Measurements from ENCODE around the gene TLL2.

TLL2 gene

DNA sequence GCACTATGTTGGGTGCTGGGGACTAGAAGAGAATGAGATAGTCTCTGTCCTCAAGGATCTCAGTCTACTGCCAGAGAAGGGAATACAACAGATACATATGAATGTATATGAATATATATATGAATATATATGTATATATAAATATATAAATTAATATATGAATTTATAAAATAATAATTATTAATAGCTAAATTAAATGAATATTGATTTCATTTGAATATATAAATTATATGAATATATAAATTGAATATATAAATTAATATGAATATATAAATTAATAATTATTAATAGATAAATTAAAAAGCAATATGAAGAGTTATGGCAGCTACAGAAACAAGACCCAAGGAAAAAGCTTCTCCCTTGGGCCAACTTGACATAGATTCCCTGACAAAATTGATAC is 95.1 kb downstream of the TLL2 start:
- no peak for DNase-seq

DNA sequence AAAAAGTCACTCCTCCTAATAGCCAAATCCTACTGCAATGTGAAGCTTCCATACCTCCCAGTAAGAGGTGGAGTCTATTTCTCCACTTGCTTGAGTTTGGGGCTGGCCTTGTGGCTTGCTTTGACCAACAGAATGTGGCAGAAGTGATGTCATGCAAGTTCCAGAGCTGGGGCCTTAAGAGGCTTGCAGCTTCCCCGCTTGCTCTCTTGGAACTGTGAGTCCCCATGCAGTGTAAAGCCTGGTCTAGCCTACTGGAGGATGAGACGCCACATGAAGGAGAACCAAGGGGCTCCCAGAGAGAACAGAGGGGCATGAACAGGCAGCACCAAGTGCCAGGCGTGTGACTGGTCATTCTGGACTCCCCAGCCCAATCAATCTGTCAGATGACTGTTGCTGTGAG is 96.3 kb downstream of the TLL2 start:
- DNase-seq: no peak

DNA sequence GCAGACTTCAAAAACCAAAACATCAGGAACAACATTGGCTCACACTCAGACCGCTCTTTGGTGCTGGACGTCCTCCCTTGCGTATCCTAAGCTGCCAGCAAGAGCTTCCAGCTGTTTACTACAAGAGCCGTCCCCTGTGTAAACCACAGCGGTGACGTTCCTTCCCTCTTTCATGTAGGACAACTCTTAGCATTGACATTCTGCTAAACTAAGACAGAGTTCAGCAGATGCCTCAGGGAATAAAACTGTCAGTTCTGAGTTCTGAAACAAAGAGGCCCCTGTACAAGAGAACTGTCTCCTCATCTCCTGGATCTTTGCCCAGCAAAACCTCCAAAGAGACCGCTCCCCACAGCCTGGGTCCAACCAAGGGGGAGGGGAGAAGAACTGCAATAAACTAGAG is 97.1 kb downstream of the TLL2 start:
- no peak for DNase-seq

DNA sequence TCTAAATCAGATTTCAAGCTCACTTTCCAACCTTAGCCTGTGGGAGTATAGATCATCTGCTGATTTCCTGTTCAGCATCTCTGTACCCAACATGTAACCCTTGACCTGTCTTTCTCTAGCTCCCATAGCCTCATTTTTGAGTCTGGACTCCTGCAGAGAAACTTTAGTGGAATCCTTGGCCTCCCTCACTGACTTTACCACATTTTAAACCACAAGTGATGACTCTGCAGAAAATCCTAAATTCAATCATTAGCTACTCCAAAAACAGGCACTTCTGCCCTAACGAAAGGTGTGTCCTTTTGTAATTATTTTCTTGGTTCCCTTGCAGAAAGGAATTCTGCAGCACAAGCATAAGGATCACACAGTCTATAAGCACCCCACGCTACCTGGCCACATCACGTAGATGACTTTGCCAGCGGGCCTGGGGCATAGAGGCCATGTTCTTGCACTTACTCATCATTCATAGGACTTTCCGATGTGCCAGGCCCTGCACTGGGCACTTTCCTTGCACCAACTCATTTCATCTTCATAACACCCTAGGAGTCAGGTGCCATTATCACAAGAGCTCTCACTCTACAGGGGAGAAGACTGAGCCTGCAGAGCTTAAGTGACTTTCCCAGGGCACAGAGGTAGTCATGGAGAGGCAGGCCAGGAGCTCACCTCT is 97.7 kb downstream of the TLL2 start:
- no peak for DNase-seq

DNA sequence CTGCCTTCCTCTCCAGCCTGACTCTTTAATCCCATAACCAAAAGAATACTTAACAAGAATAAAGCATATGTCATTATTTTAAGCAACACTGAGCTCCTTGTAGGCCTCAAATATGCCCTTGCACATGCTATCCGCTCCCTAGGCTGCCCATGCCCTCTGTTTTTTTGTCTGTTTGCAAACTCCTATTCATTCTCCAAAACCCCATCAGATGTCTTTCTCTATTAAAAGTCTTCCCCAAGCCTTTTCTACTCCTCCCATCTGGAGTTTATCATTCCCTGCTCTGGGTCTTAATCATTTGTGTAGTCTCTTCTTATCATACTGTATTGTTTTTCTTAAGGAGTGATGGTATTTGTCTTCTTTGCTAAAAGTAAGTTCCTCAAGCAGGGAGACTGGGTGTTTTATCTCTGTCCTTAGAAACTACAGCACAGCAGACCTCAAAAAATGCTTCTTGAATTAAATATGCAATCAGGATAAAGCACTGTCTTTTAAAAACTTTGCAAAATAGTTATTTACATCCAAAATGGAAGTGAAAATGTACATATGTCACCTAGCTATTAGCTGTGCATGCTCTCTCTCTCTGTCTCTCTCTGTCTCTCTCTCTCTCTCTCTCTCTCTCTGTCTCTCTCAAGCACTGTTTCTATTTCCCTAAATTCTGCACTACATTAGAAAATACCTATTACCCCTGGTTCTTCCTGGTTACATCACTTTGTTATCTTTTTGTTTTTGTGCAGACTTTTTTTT is 98.4 kb downstream of the TLL2 start:
- no peak for DNase-seq

DNA sequence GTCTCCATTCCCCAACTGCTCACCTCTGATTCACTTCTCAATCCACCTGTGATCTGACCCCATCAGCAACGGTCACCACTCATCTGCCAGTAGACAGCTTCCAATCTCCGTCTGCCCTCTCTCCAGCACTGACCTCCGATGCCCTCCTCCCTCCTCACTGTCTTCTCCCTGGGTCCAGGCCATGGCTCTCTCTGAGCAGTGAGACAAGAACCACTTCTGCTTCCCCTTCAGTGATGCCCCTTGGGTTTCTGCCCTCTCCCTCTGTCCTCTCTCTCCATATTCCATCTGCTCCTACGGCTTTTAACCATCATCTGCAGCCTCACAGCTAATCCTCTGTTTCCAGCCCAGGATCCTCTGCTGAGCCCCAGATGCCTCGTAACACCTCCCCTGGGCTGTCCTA is 99.4 kb downstream of the TLL2 start:
- DNase-seq: no peak

DNA sequence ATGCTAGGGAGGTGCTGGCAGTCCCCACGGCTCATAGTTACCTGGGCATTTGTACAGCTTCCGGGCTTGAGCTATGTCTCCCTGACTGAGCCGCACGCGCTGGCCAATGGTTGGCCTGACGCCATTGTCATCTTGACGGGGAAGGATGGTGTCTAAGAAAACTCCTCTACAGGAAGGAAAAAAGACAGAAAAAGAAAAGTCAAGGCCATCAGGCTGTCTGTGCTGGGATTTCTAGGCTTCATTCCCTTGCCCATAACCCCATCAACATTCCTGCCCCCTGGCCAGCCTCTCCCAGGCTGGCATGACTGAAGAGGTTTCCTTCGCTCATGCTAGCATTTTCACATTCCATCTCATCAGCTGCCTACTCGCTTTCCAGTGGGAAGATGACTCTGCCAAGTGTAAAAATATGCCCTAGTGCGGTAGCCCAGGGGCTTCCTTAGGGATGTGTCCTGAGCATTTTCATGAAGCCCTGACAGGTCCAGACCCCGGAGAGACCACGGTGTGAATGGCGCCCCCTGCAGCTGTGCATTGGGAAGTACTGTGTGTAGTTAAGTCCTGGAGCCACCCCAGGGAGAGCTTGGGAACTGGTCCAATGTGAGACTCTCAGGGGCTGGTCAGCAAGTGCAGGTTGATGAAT is 100.5 kb downstream of the TLL2 start:
- no peak for DNase-seq

DNA sequence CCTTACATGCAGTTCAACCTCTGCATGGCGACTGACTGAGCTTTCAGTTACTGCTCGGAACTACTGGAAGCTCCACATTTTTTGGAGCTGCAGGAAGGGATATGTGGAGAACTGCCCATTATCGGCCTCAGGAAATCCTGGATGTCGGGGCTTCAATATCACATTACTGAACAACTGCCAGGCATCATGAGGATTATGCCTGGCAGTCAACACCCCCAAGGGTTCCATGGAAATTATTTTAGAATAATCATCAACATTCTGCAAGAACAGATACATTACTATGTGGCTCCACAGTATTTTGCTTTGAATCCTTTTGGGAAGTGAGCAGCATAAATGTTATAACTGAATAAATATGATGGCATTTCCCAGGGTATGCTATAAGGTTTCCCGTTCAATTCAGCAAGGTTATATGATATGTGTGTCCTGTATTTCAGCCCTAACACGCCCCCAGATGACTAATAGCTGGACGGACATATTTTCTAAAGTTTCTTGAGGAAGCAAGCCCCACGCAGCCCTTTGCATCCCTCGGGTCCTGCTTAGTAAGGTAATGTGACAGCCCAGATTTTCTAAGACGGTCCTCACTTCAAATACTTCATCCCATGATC is 101.9 kb downstream of the TLL2 start:
- DNase-seq: no peak

DNA sequence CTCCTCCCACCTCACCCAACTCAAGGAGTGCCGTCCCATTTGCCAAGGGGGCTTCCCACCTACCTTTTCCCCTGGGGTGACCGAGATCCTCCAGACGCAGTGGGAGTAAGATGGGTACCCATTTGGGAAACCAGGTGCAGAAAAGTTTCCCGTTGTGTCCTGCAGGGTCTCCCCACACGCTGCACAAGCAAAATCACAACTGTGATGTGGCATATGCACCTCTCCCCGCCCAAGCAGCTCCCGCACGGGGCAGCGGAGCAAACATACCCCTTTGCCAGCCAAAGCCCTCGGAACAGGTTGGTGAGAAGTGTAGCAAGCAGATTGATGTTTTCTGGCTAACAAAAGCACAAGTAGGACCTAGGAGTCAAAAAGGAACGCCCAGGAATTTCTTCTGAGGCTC is 103.4 kb downstream of the TLL2 start:
- no peak for DNase-seq

DNA sequence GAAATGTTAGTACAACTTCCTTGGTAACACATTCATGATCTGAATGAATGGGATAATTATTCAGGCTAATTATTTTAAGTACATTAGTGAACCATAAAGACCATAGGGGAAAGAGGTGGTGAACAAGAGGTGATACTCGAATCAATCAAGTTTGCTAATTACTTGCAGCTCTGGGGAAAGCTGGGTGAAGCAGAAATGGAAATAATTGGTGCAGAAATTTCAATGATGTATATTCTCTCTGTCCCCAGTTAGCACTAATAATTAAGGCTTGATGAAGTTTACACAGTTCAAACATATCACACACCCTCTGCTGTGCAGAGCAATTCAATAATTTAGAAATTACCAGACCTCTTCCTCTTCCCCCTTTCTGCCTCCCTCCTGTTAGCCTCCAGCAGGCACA is 105.5 kb downstream of the TLL2 start:
- DNase-seq: no peak

DNA sequence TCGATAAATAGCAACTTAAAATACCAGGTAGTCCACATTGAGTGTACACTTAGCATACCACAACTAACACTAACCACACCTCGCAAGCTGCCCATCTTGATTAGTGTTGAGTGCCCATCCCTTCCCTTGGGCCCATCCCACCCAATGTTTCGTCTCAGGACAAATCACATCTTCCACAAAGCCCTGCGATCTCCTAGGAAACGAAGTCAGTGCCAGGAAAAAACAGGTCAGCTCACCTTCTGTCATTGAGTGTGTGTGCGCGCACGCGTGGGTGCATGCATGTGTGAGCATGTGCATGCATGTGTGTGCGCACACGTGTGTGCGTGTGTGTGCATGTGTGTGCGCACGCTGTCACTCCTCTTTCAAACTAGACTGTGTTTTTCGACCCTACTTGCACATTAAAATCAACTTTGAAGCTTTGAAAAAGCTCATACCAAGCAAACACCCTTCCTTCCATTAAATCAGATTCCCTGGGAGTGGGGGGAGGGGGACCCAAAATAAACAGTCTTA is 106.1 kb downstream of the TLL2 start:
- no peak for DNase-seq

DNA sequence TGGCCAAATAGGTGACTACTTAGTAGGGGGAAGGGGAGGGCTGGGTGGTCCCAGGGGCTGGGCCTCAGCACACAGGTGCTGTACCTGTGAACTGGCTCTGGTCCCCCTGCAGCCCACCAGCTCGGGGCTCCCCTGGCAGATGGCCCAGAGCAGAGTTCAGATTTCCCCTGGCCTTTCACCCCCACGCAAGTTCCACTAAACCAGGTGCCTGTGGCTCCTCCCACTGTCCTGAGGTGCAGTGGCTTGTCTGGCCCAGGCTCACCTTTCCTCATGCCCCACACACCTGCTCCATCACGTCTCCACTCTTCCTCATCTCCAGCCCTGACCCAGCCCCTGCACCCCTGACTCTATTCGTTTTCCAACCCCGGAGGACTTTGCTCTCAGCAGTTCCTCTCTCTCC is 107.6 kb downstream of the TLL2 start:
- DNase-seq: no peak

DNA sequence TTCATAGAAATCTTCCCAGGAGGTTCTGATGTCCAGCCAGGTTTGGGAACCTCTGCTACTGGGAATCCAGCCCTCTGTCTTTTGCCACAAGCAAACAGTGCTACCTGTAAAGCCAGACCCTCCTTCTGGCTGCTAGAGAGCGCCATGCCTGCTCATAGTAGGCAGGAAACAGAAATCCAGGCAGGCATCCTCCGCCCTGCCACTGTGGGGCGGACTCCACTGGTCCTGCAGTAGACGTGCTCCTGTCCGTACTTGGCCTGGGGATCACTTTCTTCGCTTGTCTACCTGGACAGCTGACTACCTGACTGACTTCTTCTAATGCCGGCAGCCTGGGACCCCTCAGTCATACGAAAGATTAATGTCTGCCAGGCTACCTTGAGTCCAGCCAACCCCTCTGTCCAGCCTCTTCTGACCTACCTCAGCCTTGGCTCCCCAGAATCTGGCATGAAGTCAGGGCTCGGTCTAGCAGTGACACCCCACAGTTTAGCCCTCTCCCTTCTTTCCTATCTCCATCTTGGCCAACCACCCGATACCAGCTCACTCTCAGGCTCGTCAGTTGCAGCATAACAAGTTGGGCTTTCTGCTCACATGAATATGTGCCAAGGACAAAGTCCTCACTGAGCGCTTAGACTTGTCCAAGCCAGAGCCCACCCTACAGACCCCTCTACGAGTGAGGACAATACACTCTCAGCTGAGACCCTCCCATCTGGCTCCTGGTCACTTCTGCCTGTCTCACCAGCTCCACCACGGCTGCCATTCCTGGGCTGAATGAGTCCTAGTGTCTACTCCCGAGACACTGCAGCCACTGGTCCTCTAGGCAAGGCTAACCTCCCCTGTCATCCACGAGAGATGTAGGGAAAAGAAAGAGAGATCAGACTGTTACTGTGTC is 111.1 kb downstream of the TLL2 start:
- no peak for DNase-seq

DNA sequence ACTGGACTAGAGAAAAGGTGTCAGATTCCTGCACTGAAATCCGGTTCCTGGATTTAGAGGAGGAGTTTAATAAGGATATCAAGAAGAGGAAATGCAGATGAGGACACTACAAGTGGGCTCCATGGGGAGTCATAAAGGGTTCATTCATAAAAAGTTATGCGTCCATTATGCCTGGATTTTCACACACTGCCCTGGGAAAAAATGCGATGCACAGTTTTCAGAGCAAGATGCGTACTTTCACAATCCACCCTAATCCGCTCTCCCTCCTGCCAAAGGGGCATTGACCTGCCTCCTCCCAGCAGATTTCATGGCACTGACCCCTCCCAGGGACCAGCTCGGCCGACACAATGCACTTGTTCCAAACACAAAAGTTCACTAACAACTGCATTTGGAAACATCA is 112.7 kb downstream of the TLL2 start:
- no peak for DNase-seq

DNA sequence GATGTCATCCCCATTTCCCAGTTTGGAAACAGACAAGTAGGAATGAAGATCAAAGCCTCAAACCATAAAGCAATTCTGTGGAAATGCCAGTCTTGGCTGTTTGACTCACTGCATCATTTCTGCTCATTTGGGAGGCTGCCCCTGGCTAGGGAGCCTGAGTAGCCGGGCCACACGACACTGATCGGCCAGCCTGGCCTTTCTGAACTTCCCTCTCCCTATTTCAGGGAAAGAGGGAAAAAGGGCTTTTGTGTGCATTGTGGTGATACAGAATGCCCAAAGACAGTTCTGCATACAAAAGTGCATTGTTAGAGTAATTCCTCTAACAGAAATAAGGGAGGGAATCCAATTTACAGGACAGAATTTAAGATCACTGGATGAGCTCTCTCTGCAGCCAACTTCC is 113.3 kb downstream of the TLL2 start:
- no peak for DNase-seq

DNA sequence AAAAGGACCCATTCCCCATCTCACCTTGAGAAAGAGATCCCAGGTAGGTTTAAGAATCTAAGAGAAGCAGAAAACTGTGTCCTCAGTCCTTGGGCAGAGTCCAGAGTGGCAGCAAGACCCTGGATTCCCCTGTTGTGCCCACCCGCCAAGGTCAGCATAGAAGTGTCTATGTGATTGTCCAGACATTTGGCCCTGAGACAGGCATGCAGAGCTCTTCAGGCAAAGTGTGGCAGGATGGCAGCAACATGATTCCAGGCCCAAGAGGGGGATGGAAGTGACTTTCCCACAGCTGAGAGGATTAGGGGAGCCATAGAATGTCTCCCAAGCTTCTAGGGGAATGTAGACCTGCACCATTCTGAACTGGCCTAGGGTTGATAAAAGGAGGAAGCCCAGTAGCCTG is 115.8 kb downstream of the TLL2 start:
- DNase-seq: no peak

DNA sequence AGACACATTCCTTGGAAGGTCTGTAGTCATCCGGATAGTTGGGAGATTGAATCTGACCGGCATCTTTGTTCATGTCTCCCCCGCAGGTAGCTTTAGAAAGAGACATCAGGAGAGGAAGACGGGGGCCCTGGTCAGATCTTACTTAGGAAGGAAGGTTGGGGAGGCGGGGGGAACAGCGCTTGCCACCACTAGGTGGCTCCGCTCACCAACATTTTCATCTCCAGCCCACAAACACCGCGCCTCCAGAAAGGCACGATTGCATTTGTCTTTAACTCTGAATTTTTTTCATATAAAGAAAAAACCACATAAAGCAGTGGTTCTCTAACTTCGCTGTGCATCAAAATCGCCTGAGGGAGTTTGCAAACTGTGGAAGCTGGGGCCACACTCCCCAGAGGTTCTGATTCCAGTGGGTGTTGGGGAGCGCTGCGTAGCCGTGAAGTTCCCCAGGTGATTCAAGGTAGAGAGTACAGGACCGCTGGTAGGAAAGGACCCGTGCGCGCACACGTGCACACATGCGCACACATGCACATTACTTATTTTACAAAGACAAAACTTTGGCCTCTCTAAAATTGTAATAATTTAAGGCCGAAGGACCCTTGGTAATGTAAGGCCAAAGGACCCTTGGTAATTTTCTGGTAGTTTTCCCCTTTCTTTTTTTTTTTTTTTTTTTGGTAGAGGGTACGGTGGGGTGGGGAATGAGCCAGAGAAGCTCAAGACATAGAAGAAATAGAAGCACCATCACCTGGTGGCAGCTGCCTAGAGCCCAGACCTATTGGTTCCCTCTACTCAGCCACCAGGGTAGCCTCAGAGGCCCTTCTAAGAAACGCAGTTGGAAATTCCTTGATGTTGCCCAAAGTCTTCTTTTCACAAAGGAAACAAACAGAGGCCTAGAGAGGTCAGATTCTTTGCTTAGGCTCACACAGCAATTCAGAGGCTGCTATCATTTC is 117.5 kb downstream of the TLL2 start:
- peak; percentile 66 for DNase-seq

DNA sequence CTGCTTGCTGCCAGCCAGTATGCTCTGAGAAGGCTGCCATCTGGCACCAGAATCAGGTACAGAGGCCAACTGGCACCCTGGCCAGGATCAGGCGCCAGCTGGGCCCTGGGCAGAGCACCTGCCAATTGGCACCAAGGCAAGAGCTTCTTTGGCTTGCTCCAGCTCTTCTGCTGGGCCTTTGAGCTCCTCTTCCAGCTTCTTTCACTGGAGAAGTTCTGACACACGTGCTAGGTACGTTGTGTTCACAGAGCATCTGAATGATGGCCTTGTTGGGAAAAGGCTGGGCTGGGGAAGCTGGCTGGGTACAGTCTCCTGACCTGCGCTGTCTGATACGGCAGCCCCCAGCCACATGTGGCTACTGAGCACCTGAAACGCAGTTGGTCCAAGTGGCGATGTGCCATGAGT is 123.3 kb downstream of the TLL2 start:
- DNase-seq: no peak

DNA sequence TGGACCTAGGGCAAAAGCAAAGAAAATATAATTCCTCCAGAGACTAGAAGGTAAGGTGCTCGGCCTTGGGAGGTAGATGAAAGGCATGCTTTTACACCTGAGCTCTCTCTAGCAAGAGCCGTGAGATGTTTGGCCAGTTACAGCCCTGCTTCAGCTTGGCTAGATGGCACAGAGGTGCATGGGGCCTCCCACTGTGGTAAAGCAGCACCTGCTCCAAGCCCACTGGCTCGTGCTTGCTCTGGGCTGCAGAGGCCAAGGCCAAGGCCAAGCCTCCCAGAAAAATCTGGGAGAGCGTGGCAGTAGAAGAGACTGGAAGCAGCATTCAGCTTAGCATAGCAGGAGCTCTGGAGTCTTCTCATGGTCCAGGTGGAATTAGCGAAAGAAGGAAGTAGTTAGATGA is 123.9 kb downstream of the TLL2 start:
- no peak for DNase-seq

DNA sequence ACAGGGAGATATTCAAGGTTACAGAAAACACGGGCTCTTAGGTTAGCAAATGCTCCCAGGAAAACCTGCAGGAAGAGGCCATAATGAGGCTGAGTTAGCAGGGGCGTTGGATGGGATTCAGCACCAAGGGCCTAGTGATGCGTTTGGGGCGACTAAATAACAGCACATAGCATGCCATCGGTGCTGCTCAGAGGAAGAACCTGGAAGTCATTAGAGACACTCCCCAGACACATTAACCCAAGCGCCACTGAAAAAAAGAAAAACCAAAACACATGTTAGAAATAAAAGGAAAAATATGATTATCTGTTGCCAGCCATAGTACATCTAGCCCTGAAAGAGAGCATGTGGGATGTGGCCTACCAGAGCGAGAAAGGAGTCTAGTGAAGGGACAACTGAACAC is 126.1 kb downstream of the TLL2 start:
- no peak for DNase-seq

DNA sequence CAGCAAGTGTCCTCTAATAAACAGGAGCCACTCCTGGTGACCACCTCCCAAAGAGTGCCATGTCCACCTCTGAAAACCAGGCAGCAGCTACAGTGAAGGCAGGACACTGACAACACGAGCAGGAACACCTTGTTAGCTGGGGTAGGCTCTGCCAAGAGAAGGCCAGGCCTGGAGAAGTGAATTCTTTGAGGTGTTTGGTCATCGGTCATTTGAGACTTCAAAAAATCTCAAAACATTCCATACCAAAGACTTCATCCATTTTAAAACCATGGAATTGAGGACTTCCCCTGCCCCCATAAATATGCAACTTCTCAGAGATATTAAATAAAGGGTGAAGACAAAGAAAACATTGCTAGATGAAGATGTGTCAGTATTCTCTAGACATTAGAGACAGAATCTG is 126.6 kb downstream of the TLL2 start:
- DNase-seq: no peak

DNA sequence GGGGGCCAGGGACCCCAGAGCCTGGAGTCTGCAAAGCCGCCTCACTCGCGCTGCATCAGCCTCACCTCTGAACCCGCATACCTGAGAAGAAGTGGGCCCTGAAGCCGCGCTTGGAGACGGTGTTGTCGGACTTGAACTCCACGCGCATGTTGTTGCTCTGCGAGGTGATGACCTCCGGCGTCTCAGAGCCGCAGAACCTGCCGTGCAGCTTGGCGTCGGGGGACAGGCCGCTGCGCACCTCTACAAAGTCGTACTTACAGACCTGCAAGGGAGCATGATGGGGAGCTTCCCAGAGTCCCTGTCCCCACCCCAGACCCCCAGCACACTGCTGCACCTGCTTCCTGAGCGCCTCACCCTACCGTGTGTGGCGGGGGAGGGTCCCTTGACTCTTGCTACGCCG is 129.2 kb downstream of the TLL2 start:
- no peak for DNase-seq

Data from stimulated activated CD4-positive, alpha-beta T cell treated with anti-CD3 and anti-CD28 coated beads, Interleukin-4, amount 100 ng/mL, for 24 hours (primary cell).